Stimulated activated naive CD4-positive, alpha-beta T cell treated with Interleukin-2 at 50 U/mL for 16 hours (primary cell): Measurements from ENCODE around the gene PEX14.

Experiments
- DNase-seq: peaks from one replicate; lab custom pipeline; 2025; lab: John Stamatoyannopoulos, UW

PEX14 gene

GRCh38 chr1:10596780-10597179 is 122.0 kb downstream of the PEX14 start:
- no peak for DNase-seq

GRCh38 chr1:10597492-10598388 is 123.0 kb downstream of the PEX14 start:
- DNase-seq = no peak

GRCh38 chr1:10598389-10598702 is 123.6 kb downstream of the PEX14 start:
- no peak for DNase-seq

GRCh38 chr1:10599194-10599861 is 124.6 kb downstream of the PEX14 start:
- DNase-seq = no peak

GRCh38 chr1:10601342-10602070 is 126.8 kb downstream of the PEX14 start:
- no peak for DNase-seq

- no peak for DNase-seq
These were observed 128.2 kb downstream of the PEX14 start for GRCh38 chr1:10602936-10603335.

GRCh38 chr1:10604966-10605365 is 130.2 kb downstream of the PEX14 start:
- no peak for DNase-seq

GRCh38 chr1:10606064-10606463 is 131.3 kb downstream of the PEX14 start:
- no peak for DNase-seq

- no peak for DNase-seq
These were observed 132.5 kb downstream of the PEX14 start for GRCh38 chr1:10607228-10607627.

- DNase-seq = no peak
These were observed 133.9 kb downstream of the PEX14 start for GRCh38 chr1:10608690-10609089.

- DNase-seq = no peak
These were observed 136.3 kb downstream of the PEX14 start for GRCh38 chr1:10610901-10611600.

- DNase-seq = no peak
These were observed 137.8 kb downstream of the PEX14 start for GRCh38 chr1:10612436-10613160.

- no peak for DNase-seq
These were observed 138.6 kb downstream of the PEX14 start for GRCh38 chr1:10613340-10613739.

- DNase-seq = no peak
These were observed 139.1 kb downstream of the PEX14 start for GRCh38 chr1:10613861-10614260.

- DNase-seq = no peak
These were observed 139.9 kb downstream of the PEX14 start for GRCh38 chr1:10614377-10615225.

- DNase-seq = no peak
These were observed 140.6 kb downstream of the PEX14 start for GRCh38 chr1:10615332-10615731.

- no peak for DNase-seq
These were observed 141.4 kb downstream of the PEX14 start for GRCh38 chr1:10615932-10616671.

GRCh38 chr1:10616696-10617095 is 141.9 kb downstream of the PEX14 start:
- DNase-seq = no peak

- no peak for DNase-seq
These were observed 142.6 kb downstream of the PEX14 start for GRCh38 chr1:10617318-10617717.
